Caco-2 (cell line): ENCODE measurements around the gene JADE2. TPM values are rescaled to one million over a fixed set of nuclear protein-coding genes. Genes with fewer than 3 reads are reported as not detected.

Source experiments
- BruUV-seq: library from RNA; stranded (reverse); fragments of 400-500 nt; replicated peaks from 2 replicates; lab custom pipeline; 2021; lab: Mats Ljungman, UMichigan
- CTCF ChIA-PET: fragments of 300-600 bp; sonication (Branson Sonifier 250); formaldehyde crosslinking; loops from one replicate; lab custom pipeline; 2022; ENCODE audit warnings: antibody characterized with exemption; lab: Charles Lee
- POLR2A ChIA-PET: fragments of 300-600 bp; sonication (Branson Sonifier 250); formaldehyde crosslinking; loops from one replicate; lab custom pipeline; 2022; ENCODE audit warnings: antibody characterized with exemption; lab: Charles Lee
- DNase-seq, 2 experiments: peaks; one replicate each; pipeline versions ENCODE4 v3.0.0 to v3.0.0-alpha.2; 2020 to 2022
- H3K27me3 ChIP-seq: replicated peaks from 2 replicates; pipeline ENCODE4 v1.6.0; 2011; ENCODE audit warnings: low read length; ENCODE audit not compliant: control insufficient read depth, insufficient read depth
- H3K36me3 ChIP-seq: 2 replicates; pipeline ENCODE4 v1.5.1; 2011; ENCODE audit warnings: low read length; ENCODE audit not compliant: control insufficient read depth, insufficient read depth
- H3K4me1 ChIP-seq: fragments of 250-450 bp; sonication (Bioruptor Pico); 2 replicates; pipeline ENCODE4 v1.5.1; 2020; ENCODE audit warnings: mild to moderate bottlenecking
- H3K4me3 ChIP-seq: 2 replicates; pipeline ENCODE4 v1.5.1; 2011; ENCODE audit warnings: low read depth, mild to moderate bottlenecking, control low read depth, low read length
- H3K9me3 ChIP-seq: fragments of 250-450 bp; sonication (Bioruptor Pico); 2 replicates; pipeline ENCODE4 v1.5.1; 2020; ENCODE audit warnings: mild to moderate bottlenecking, moderate library complexity
- H3K27ac Mint-ChIP-seq: one replicate; pipeline ENCODE4 v1.8.0; 2022; ENCODE audit warnings: mixed read lengths; ENCODE audit not compliant: unreplicated experiment
- H3K27me3 Mint-ChIP-seq: one replicate; pipeline ENCODE4 v1.8.0; 2022; ENCODE audit warnings: mixed read lengths; ENCODE audit not compliant: insufficient read depth, unreplicated experiment
- H3K36me3 Mint-ChIP-seq: one replicate; pipeline ENCODE4 v1.8.0; 2022; ENCODE audit warnings: mild to moderate bottlenecking, mixed read lengths; ENCODE audit not compliant: insufficient read depth, unreplicated experiment
- H3K4me1 Mint-ChIP-seq: one replicate; pipeline ENCODE4 v1.8.0; 2022; ENCODE audit warnings: low read depth, mixed read lengths; ENCODE audit not compliant: unreplicated experiment
- H3K4me3 Mint-ChIP-seq: one replicate; pipeline ENCODE4 v1.8.0; 2022; ENCODE audit warnings: mild to moderate bottlenecking, moderate library complexity, mixed read lengths; ENCODE audit not compliant: unreplicated experiment
- H3K9me3 Mint-ChIP-seq: one replicate; pipeline ENCODE4 v1.8.0; 2022; ENCODE audit warnings: mixed read lengths; ENCODE audit not compliant: unreplicated experiment
- intact Hi-C: fragments of 100-400 bp; cut with micrococcal nuclease; formaldehyde crosslinking; loops from one replicate; pipeline ENCODE4 v1.10.0; 2022; ENCODE audit not compliant: unreplicated experiment
- total RNA-seq: library from RNA; stranded (reverse); gene quantifications from 2 replicates; pipeline ENCODE4 v1.2.3, GENCODE V29; 2022
- TF ChIP-seq, protein P1 (sequence below), 2 experiments: fragments of 200-600 bp in 1 of 2; IDR thresholded peaks; 1 replicate in 1 of 2; 2 replicates in 1 of 2; pipeline versions ENCODE4 v1.5.1 to v1.8.0; 2011 to 2022; ENCODE audit warnings: antibody characterized with exemption in 1 of 2, control low read depth in 1 of 2, inconsistent platforms in 1 of 2, low read depth in 1 of 2, low read length in 1 of 2, mild to moderate bottlenecking in 1 of 2, moderate library complexity in 1 of 2; ENCODE audit not compliant: insufficient read depth in 1 of 2, severe bottlenecking in 1 of 2, unreplicated experiment in 1 of 2

Gene JADE2
- total RNA-seq, 1 experiment from 2014 or later, result 67.6 TPM

DNA sequence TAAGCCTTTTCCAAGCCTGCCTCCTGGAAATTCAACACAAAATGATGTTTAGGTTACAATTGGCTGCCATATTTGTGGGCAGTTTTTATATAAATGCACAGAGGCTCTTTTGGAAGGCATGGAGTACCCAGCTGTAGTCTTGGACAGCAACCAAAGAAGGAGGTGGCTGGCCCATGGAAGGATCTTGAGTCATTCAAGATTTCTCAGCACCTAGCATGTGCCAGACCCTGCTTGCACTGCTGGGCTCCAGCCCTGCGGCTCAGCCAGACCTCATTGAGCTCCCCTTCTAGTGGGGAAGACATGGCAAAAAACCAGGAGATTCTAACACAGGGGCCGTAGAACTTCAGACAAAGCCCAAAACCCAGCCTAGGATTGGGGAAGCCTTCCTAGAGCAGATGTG is 22.1 kb downstream of the JADE2 start:
- Histone ChIP-seq H3K4me3 (no peak overlapping the region), H3K27me3 (no peaks in the 10 kb centered on the region), H3K9me3 (no peaks in the 10 kb centered on the region), H3K36me3 (peaks cover 3% of the 10 kb centered on the region), H3K4me1 (no peaks in the 10 kb centered on the region)
- DNase-seq, result no peak
- Mint-ChIP-seq H3K27me3 (no peaks in the 10 kb centered on the region), H3K9me3 (no peaks in the 10 kb centered on the region), H3K27ac (no peak overlapping the region), H3K36me3 (peaks cover 46% of the 10 kb centered on the region), H3K4me1 (no peaks in the 10 kb centered on the region), H3K4me3 (no peak overlapping the region)
- CTCF ChIA-PET, result no interaction called here
- POLR2A ChIA-PET, result no interaction called here
- intact Hi-C loops, result no loop called here
- TF ChIP-seq, protein P1, sequence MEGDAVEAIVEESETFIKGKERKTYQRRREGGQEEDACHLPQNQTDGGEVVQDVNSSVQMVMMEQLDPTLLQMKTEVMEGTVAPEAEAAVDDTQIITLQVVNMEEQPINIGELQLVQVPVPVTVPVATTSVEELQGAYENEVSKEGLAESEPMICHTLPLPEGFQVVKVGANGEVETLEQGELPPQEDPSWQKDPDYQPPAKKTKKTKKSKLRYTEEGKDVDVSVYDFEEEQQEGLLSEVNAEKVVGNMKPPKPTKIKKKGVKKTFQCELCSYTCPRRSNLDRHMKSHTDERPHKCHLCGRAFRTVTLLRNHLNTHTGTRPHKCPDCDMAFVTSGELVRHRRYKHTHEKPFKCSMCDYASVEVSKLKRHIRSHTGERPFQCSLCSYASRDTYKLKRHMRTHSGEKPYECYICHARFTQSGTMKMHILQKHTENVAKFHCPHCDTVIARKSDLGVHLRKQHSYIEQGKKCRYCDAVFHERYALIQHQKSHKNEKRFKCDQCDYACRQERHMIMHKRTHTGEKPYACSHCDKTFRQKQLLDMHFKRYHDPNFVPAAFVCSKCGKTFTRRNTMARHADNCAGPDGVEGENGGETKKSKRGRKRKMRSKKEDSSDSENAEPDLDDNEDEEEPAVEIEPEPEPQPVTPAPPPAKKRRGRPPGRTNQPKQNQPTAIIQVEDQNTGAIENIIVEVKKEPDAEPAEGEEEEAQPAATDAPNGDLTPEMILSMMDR (IDR thresholded peaks at IDR 0.05; ENCODE audit: insufficient read depth in 1 of 2, low read depth in 1 of 2, low read length in 1 of 2, severe bottlenecking in 1 of 2, unreplicated experiment in 1 of 2), result no peak
- BruUV-seq, result no TSS peak

DNA sequence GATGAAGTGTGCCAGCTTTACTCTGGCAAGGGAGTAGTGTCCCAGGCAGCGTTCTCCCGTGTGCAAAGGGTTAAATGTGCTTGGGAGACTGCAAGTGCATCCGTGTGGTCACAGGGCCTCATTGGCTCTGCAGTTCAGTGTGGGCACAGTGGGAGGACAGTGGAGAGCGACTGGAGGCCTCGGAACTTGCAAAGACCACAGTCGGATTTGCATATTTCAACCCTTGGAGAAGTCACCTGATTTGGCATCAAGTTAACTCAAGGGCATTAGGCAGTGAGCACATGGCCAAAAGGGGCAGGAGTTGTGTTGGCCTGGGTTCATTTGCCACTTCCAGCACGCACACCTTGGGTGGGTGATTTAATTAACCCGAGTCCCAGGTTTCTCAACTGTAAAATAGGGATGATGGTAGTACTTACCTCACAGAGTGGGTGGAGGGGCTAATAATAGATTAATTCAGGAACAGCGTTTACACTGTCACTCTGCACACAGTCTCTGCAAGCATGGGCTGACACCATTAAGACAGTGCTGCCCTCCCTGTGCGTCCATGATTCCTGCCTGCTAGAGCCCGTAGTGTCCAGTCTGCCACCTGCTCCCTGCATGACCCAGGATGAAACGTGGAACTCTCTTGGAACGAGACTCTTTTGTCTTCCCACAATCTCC is 22.7 kb downstream of the JADE2 start:
- H3K4me1 Mint-ChIP-seq, result no peaks in the 10 kb centered on the region
- H3K27me3 ChIP-seq, result no peaks in the 10 kb centered on the region
- peaks cover 3% of the 10 kb centered on the region for H3K36me3 ChIP-seq
- ChIA-PET CTCF (no interaction called here), POLR2A (no interaction called here)
- peaks cover 51% of the 10 kb centered on the region for H3K36me3 Mint-ChIP-seq
- no peak overlapping the region for H3K4me3 Mint-ChIP-seq
- H3K9me3 ChIP-seq, result no peaks in the 10 kb centered on the region
- TF ChIP-seq, protein P1 (IDR thresholded peaks at IDR 0.05; ENCODE audit: insufficient read depth in 1 of 2, low read depth in 1 of 2, low read length in 1 of 2, severe bottlenecking in 1 of 2, unreplicated experiment in 1 of 2), result no peak
- BruUV-seq, result no TSS peak
- intact Hi-C loops, result no loop called here
- no peak for DNase-seq
- H3K27ac Mint-ChIP-seq, result no peak overlapping the region
- H3K9me3 Mint-ChIP-seq, result no peaks in the 10 kb centered on the region
- H3K27me3 Mint-ChIP-seq, result no peaks in the 10 kb centered on the region
- H3K4me1 ChIP-seq, result no peaks in the 10 kb centered on the region
- H3K4me3 ChIP-seq, result no peak overlapping the region

DNA sequence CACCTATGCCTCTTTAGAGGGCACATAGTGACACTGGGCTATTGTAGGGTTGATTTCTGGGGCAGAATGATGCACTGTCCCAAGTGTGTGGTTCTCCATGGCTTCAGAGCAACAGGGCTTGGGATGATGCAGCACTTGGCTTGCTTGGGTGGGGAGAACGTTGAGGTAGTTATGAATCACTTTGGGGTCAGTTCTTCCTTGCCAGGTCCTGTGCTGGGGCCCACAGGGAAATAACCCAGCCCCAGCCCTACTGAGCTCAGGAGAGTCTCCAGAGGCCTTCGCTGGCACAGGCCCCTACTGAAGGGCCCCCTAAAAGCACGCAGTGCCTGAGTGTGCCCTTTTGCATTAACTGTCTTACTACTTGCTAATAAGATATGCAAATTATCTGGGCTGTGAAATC is 24.2 kb downstream of the JADE2 start:
- Histone ChIP-seq H3K9me3 (no peaks in the 10 kb centered on the region), H3K27me3 (no peaks in the 10 kb centered on the region), H3K4me3 (no peak overlapping the region), H3K36me3 (peaks cover 3% of the 10 kb centered on the region), H3K4me1 (no peaks in the 10 kb centered on the region)
- Mint-ChIP-seq H3K9me3 (no peaks in the 10 kb centered on the region), H3K4me1 (no peaks in the 10 kb centered on the region), H3K27me3 (no peaks in the 10 kb centered on the region), H3K4me3 (no peak overlapping the region), H3K36me3 (peaks cover 50% of the 10 kb centered on the region), H3K27ac (no peak overlapping the region)
- CTCF ChIA-PET, result no interaction called here
- TF ChIP-seq, protein P1 (IDR thresholded peaks at IDR 0.05; ENCODE audit: insufficient read depth in 1 of 2, low read depth in 1 of 2, low read length in 1 of 2, severe bottlenecking in 1 of 2, unreplicated experiment in 1 of 2), result no peak
- intact Hi-C loops, result no loop called here
- no TSS peak for BruUV-seq
- DNase-seq, result no peak
- POLR2A ChIA-PET, result no interaction called here
